ES-I3 (cell line): ENCODE results near the gene ARMH1.

ENCODE experiments used
- H3K36me3 ChIP-seq: 2 replicates; pipeline ENCODE4 v1.6.1; 2013; ENCODE audit warnings: mild to moderate bottlenecking, low read length, control low read depth, moderate library complexity; ENCODE audit not compliant: insufficient read depth
- H3K4me1 ChIP-seq: 2 replicates; pipeline ENCODE4 v1.6.1; 2013; ENCODE audit warnings: mild to moderate bottlenecking, control low read depth, low read length; ENCODE audit not compliant: insufficient read depth
- H3K9ac ChIP-seq: 2 replicates; pipeline ENCODE4 v1.6.1; 2013; ENCODE audit warnings: low read depth, mild to moderate bottlenecking, low read length, moderate library complexity
- H3K9me3 ChIP-seq: 2 replicates; pipeline ENCODE4 v1.6.1; 2013; ENCODE audit warnings: mild to moderate bottlenecking, low read length, moderate library complexity; ENCODE audit not compliant: control insufficient read depth, insufficient read depth

The ARMH1 gene

DNA sequence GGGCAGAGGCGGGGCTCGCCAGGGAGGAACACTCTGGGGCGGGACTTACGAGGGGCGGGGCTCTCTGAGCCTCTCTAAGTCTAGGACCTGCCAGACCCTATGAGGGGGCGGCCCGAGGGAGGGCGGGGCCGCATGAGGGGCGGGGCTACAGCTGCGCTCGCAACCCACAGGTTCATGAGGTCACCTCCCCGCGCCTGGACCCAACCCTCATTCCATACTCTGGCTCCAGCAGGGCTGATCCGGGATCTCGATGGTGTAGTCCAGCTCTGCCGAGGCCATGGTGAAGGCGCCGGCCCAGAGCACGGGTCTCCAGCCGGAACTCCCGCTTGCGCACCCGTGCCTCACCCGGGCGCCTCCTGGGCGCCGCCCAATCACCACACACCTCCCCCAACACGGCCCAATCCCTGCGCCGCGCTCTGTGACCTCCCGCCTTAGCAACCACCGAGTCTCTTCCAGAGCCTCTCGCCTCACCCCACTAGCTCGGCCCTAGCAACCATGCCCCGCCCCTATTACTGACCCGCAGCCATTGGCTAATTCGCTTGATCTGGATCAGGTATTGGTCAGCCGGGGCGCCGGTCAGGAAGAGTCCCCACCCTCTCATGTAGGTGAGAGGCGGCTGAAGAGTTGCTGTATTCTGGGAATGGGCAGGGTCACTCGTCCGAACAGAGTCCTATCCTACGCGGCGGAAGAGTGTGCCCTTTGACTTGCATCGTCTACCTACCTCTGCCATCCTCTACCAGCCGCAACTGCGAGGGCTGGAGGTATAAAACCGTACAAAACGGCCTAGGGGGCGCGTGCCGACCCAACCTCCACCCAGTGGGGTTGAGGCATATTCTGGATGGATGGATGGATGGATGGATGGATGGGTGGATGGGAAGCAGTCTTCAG is at the start of gene ARMH1, which contains the start of gene TMEM53:
TSS of gene ARMH1 (plus strand) at position 602 of the 888 bp plus-strand sequence. CDS start 14,984 bp downstream, outside the sequence.
TSS of gene TMEM53 (minus strand) at position 369 of the 888 bp plus-strand sequence. CDS start at position 279, 90 bp downstream.
- Histone ChIP-seq H3K36me3 (no peaks in the 10 kb centered on the region; the same call in 1 of the 2 replicates), H3K4me1 (peaks cover 20% of the 10 kb centered on the region), H3K9me3 (no peaks in the 10 kb centered on the region), H3K9ac (peak within 1 kb of the TSS; percentile 78)

- no peaks in the 10 kb centered on the region for H3K9me3 ChIP-seq
Measured at GRCh38 chr1:44625348-44625747, 49.2 kb upstream of the ARMH1 start.

DNA sequence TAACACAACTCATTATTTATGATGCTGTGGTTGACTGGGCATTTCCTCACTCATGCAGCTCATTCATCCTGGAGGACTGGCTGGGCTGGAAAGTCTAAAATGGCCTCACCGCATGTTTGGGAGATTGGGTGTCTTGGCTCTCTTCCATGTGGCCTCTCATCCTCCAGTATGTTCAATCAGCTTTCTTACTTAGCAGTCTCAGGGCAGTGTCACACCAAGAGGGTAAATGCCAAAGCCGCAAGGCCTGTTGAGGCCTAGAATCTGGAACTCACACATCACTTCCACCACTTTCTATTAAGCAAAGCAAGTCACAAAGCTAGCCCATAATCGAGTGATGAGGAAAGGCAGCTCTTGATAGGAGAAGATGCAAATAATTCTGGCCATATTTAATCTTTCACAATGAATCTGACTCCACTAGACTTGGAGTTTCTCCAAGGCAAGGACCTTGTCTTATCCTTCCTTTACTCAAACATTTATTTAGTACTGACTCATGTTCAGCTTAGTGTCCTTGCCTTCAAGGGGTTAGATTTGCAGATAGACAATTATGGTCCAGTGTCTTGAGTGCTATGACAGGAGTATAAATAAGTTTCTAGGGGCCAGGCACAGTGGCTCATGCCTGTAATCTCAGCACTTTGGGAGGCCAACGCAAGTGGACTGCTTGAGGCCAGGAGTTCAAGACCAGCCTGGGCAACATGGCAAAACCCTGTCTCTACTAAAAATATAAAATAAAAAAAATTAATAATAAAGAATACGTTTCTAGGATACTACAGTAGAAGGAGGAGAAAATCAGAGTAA is 45.4 kb upstream of the ARMH1 start:
- Histone ChIP-seq H3K9ac (no peak overlapping the region), H3K9me3 (no peaks in the 10 kb centered on the region), H3K36me3 (peaks cover 10% of the 10 kb centered on the region; the same call in 1 of the 2 replicates), H3K4me1 (peaks cover 3% of the 10 kb centered on the region; the same call in 1 of the 2 replicates)

More at GRCh38 chr1:44625348-44625747, 49.2 kb upstream of the ARMH1 start:
- H3K36me3 ChIP-seq: no peaks in the 10 kb centered on the region
- no peaks in the 10 kb centered on the region for H3K4me1 ChIP-seq
- no peak overlapping the region for H3K9ac ChIP-seq

GRCh38 chr1:44630116-44630515 is 44.4 kb upstream of the ARMH1 start:
- Histone ChIP-seq H3K4me1 (peaks cover 3% of the 10 kb centered on the region; the same call in 1 of the 2 replicates), H3K36me3 (peaks cover 15% of the 10 kb centered on the region), H3K9me3 (no peaks in the 10 kb centered on the region), H3K9ac (no peak overlapping the region)

- Histone ChIP-seq H3K4me1 (peaks cover 3% of the 10 kb centered on the region; the same call in 1 of the 2 replicates), H3K36me3 (peaks cover 19% of the 10 kb centered on the region), H3K9me3 (no peaks in the 10 kb centered on the region), H3K9ac (peak overlapping the region; percentile 75)
Measured at GRCh38 chr1:44631333-44631646, 43.2 kb upstream of the ARMH1 start.

DNA sequence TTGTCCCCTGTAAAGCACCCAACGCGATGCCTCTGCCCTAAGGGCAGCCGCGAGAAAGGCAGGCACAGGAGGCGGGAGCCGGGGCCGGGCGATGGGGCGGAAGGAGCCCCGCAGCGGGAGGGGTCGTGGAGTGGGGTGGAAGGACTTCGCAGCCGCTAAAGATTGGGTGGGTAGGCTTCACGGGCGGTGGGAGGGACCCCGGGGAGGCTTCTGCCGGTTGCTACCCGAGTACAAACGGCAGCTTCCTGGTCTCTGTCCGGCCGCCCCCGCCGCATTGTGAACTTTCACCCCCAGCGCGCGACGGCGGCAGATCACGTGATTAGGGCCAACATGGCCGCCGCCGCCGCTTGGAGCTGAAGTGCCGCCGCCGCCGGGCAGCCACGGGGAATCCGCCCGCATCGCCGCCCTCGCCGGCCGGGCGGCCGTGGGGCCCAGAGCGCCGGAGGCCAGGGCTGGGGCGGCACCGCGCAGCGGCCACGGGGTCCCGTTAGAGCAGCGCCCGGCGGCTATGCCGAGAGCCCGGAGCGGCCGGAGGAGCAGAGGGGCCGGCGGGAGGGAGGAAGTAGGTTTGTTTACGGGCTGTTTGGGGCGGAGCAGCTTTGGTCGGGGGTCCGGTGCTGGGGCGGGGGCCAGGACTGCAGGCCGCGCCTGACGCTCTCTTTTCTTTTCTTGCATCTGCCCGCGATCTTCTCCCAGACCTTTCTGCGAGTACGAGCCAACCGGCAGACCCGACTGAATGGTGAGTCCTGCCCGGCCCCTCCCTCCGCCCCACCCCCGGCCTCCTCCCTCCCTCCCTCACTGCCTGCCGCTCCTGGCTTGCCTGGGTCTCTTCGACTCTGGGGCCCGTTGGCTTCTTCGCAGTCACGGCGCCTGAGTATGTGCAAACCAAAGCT is 42.6 kb upstream of the ARMH1 start:
- Histone ChIP-seq H3K36me3 (peaks cover 25% of the 10 kb centered on the region), H3K9me3 (no peaks in the 10 kb centered on the region), H3K4me1 (peaks cover 3% of the 10 kb centered on the region; the same call in 1 of the 2 replicates), H3K9ac (peak overlapping the region; percentile 75)

DNA sequence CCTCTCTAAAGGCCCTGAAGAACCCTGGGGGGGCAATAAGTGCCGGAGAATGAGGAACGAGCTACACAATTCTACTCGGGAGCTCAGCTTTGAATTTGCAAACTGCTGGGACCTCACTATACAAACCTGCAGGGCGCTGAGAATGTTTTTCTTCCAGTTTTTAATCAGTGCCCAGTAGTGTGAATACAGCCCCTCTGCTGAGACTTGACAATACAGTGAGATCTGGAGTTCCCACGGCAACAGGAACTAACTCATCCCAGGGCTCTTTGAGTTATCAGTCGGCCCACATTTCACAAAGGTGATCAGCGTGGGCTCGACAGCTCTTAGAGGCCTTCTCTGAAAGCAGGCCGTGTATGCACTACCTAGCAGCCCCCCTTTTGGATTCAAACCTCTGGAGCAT is 41.9 kb upstream of the ARMH1 start:
- H3K36me3 ChIP-seq: peaks cover 31% of the 10 kb centered on the region
- H3K9me3 ChIP-seq: no peaks in the 10 kb centered on the region
- H3K4me1 ChIP-seq: peaks cover 3% of the 10 kb centered on the region; the same call in 1 of the 2 replicates
- peak overlapping the region; percentile 75 for H3K9ac ChIP-seq

- Histone ChIP-seq H3K36me3 (peaks cover 43% of the 10 kb centered on the region), H3K4me1 (peaks cover 3% of the 10 kb centered on the region; the same call in 1 of the 2 replicates), H3K9ac (no peak overlapping the region), H3K9me3 (no peaks in the 10 kb centered on the region)
Measured at GRCh38 chr1:44634606-44635189, 39.8 kb upstream of the ARMH1 start.

GRCh38 chr1:44635439-44635838 is 39.1 kb upstream of the ARMH1 start:
- Histone ChIP-seq H3K36me3 (peaks cover 43% of the 10 kb centered on the region), H3K9ac (no peak overlapping the region), H3K4me1 (peaks cover 3% of the 10 kb centered on the region; the same call in 1 of the 2 replicates), H3K9me3 (no peaks in the 10 kb centered on the region)

- Histone ChIP-seq H3K9me3 (no peaks in the 10 kb centered on the region), H3K9ac (no peak overlapping the region), H3K4me1 (peaks cover 3% of the 10 kb centered on the region; the same call in 1 of the 2 replicates), H3K36me3 (peaks cover 43% of the 10 kb centered on the region)
Measured at GRCh38 chr1:44636083-44636687, 38.3 kb upstream of the ARMH1 start.

GRCh38 chr1:44636688-44637598 is 37.6 kb upstream of the ARMH1 start:
- Histone ChIP-seq H3K36me3 (peaks cover 43% of the 10 kb centered on the region), H3K4me1 (0 out of 2 replicates have a peak, but pooled peaks cover 3% of the 10 kb centered on the region)

DNA sequence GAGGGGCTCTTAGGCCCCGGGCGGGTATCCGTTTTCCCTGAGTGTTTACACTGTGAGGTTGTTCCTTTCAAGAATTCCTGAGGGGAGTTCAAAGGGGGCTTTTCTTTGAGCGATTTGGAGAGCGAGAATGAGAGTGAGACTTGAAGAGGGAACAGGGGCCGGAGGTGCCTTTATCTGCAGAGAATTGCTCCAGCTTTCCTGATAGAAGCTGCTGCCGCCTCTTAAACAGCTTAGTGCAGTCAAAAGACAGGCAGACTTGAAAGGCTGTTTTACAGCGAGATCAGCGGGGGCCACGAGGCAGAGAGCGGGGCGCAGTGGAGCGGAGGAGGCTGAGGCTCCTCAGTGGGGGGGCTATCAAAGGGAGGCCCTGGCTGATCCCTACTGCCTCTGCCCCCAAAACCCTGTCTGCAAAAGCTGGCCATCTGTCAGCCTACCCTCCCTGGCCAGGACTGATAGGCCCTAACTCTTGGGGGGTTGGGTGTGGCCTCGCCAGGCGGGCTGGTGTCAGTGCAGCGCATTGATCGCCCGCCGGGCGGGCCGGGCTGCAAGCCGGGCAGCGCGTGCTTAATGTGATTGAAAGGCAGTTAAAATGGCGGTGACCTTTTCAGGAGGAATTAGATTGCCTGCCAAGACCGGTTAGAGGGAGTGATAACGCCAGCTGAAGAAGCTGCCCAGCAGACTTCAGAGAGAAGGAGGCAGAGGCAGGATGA is 36.7 kb upstream of the ARMH1 start:
- peaks cover 43% of the 10 kb centered on the region for H3K36me3 ChIP-seq
- no peaks in the 10 kb centered on the region for H3K9me3 ChIP-seq
- no peak overlapping the region for H3K9ac ChIP-seq
- H3K4me1 ChIP-seq: 0 out of 2 replicates have a peak, but pooled peaks cover 3% of the 10 kb centered on the region

More at GRCh38 chr1:44636688-44637598, 37.6 kb upstream of the ARMH1 start:
- H3K9ac ChIP-seq: no peak overlapping the region
- H3K9me3 ChIP-seq: no peaks in the 10 kb centered on the region
